ENCODE data around the gene DPYSL5.
"Not testable (repeated sequence)": the region's sequence is repeated elsewhere in the genome, so short reads cannot be mapped to it uniquely, and the experiment has no call there.

Gene DPYSL5

DNA sequence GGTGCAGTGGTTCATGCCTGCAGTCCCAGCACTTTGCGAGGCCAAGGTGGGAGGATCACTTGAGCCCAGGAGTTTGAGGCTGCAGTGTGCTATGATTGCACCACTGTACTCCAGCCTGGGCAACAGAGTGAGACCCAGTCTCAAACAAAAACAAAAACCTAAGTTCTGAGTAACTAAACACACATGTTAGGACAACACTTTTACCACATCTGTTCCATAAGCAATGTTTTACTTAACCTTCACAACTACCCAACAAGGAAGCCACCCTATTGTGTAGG lies 75.2 kb downstream of the DPYSL5 start:
- H3K27ac ChIP-seq (ENCODE audit: low read depth, low read length); H3K9ac ChIP-seq (ENCODE audit: low read length); H3K4me2 ChIP-seq (ENCODE audit: low read length); H2BK120ac ChIP-seq (ENCODE audit: low read depth, low read length); H3K36me3 ChIP-seq (ENCODE audit: control insufficient read depth, insufficient read depth, low read length); DNase-seq; H3K4ac ChIP-seq (ENCODE audit: low read depth, low read length); H3K4me3 ChIP-seq (ENCODE audit: low read length); H3K79me1 ChIP-seq (ENCODE audit: low read length); H3K79me2 ChIP-seq (ENCODE audit: control insufficient read depth, insufficient read depth, low read length); H2BK5ac ChIP-seq (ENCODE audit: low read length); H4K5ac ChIP-seq (ENCODE audit: low read length); H4K8ac ChIP-seq (ENCODE audit: low read depth, low read length); H2AK5ac ChIP-seq (ENCODE audit: low read length); H3K27me3 ChIP-seq (ENCODE audit: insufficient read depth, low read length, poor library complexity); H3K18ac ChIP-seq (ENCODE audit: low read length); H2BK15ac ChIP-seq (replicated peaks; ENCODE audit: low read depth); H3K4me1 ChIP-seq (ENCODE audit: control insufficient read depth, low read depth, low read length); H3K56ac ChIP-seq (ENCODE audit: low read length); H3K23ac ChIP-seq (ENCODE audit: low read length): not testable (repeated sequence)
- no CpG with 5 or more reads among the region's 1 CpG for WGBS (ENCODE audit: extremely low coverage, insufficient coverage, low lambda C conversion rate)

GRCh38 chr2:26924731-26925099 lies 76.8 kb downstream of the DPYSL5 start:
- Histone ChIP-seq H4K5ac (ENCODE audit: low read length) (no peak overlapping the region), H2AK5ac (ENCODE audit: low read length) (no peak overlapping the region), H3K27ac (ENCODE audit: low read depth, low read length) (no peak overlapping the region), H3K4me1 (ENCODE audit: control insufficient read depth, low read depth, low read length) (no peaks in the 10 kb centered on the region), H3K79me1 (ENCODE audit: low read length) (no peaks in the 10 kb centered on the region), H2BK15ac (replicated peaks; ENCODE audit: low read depth) (no peak overlapping the region), H3K9ac (ENCODE audit: low read length) (no peak overlapping the region), H3K79me2 (ENCODE audit: control insufficient read depth, insufficient read depth, low read length) (no peaks in the 10 kb centered on the region), H3K27me3 (ENCODE audit: insufficient read depth, low read length, poor library complexity) (no peaks in the 10 kb centered on the region), H3K4me2 (ENCODE audit: low read length) (no peak overlapping the region), H3K4me3 (ENCODE audit: low read length) (no peak overlapping the region), H2BK120ac (ENCODE audit: low read depth, low read length) (no peak overlapping the region), H3K56ac (ENCODE audit: low read length) (peak overlapping the region; percentile 3), H3K23ac (ENCODE audit: low read length) (no peak overlapping the region), H3K4ac (ENCODE audit: low read depth, low read length) (no peak overlapping the region), H4K8ac (ENCODE audit: low read depth, low read length) (no peak overlapping the region), H2BK5ac (ENCODE audit: low read length) (no peak overlapping the region), H3K36me3 (ENCODE audit: control insufficient read depth, insufficient read depth, low read length) (no peaks in the 10 kb centered on the region), H3K18ac (ENCODE audit: low read length) (no peak overlapping the region)
- WGBS (ENCODE audit: extremely low coverage, insufficient coverage, low lambda C conversion rate): no CpG with 5 or more reads among the region's 14 CpGs
- no peak for DNase-seq

- no peak overlapping the region for H3K23ac ChIP-seq (ENCODE audit: low read length)
- no peaks in the 10 kb centered on the region for H3K36me3 ChIP-seq (ENCODE audit: control insufficient read depth, insufficient read depth, low read length)
- H3K27me3 ChIP-seq (ENCODE audit: insufficient read depth, low read length, poor library complexity): no peaks in the 10 kb centered on the region
- no peaks in the 10 kb centered on the region for H3K4me1 ChIP-seq (ENCODE audit: control insufficient read depth, low read depth, low read length)
- no peak overlapping the region for H2BK5ac ChIP-seq (ENCODE audit: low read length)
- no peak overlapping the region for H2BK15ac ChIP-seq (replicated peaks; ENCODE audit: low read depth)
- H3K4me3 ChIP-seq (ENCODE audit: low read length): no peak overlapping the region
- no CpG with 5 or more reads among the region's 9 CpGs for WGBS (ENCODE audit: extremely low coverage, insufficient coverage, low lambda C conversion rate)
- H4K8ac ChIP-seq (ENCODE audit: low read depth, low read length): no peak overlapping the region
- H3K56ac ChIP-seq (ENCODE audit: low read length): no peak overlapping the region
- H2BK120ac ChIP-seq (ENCODE audit: low read depth, low read length): no peak overlapping the region
- H3K4me2 ChIP-seq (ENCODE audit: low read length): no peak overlapping the region
- H3K79me1 ChIP-seq (ENCODE audit: low read length): no peaks in the 10 kb centered on the region
- peak; percentile 55 for DNase-seq
- no peak overlapping the region for H2AK5ac ChIP-seq (ENCODE audit: low read length)
- no peak overlapping the region for H3K9ac ChIP-seq (ENCODE audit: low read length)
- H3K4ac ChIP-seq (ENCODE audit: low read depth, low read length): no peak overlapping the region
- H3K18ac ChIP-seq (ENCODE audit: low read length): no peak overlapping the region
- no peak overlapping the region for H3K27ac ChIP-seq (ENCODE audit: low read depth, low read length)
- H4K5ac ChIP-seq (ENCODE audit: low read length): no peak overlapping the region
- H3K79me2 ChIP-seq (ENCODE audit: control insufficient read depth, insufficient read depth, low read length): no peaks in the 10 kb centered on the region
Measured at GRCh38 chr2:26925100-26925791, 77.3 kb downstream of the DPYSL5 start.

GRCh38 chr2:26927221-26927620 lies 79.3 kb downstream of the DPYSL5 start:
- Histone ChIP-seq H3K79me2 (ENCODE audit: control insufficient read depth, insufficient read depth, low read length) (no peaks in the 10 kb centered on the region), H4K5ac (ENCODE audit: low read length) (no peak overlapping the region), H4K8ac (ENCODE audit: low read depth, low read length) (no peak overlapping the region), H3K18ac (ENCODE audit: low read length) (no peak overlapping the region), H3K4ac (ENCODE audit: low read depth, low read length) (no peak overlapping the region), H3K4me1 (ENCODE audit: control insufficient read depth, low read depth, low read length) (no peaks in the 10 kb centered on the region), H2BK5ac (ENCODE audit: low read length) (no peak overlapping the region), H3K4me3 (ENCODE audit: low read length) (no peak overlapping the region), H3K23ac (ENCODE audit: low read length) (no peak overlapping the region), H3K36me3 (ENCODE audit: control insufficient read depth, insufficient read depth, low read length) (no peaks in the 10 kb centered on the region), H3K79me1 (ENCODE audit: low read length) (no peaks in the 10 kb centered on the region), H3K56ac (ENCODE audit: low read length) (no peak overlapping the region), H2AK5ac (ENCODE audit: low read length) (no peak overlapping the region), H2BK15ac (replicated peaks; ENCODE audit: low read depth) (no peak overlapping the region), H3K4me2 (ENCODE audit: low read length) (no peak overlapping the region), H3K27ac (ENCODE audit: low read depth, low read length) (no peak overlapping the region), H3K9ac (ENCODE audit: low read length) (no peak overlapping the region), H3K27me3 (ENCODE audit: insufficient read depth, low read length, poor library complexity) (no peaks in the 10 kb centered on the region), H2BK120ac (ENCODE audit: low read depth, low read length) (no peak overlapping the region)
- WGBS (ENCODE audit: extremely low coverage, insufficient coverage, low lambda C conversion rate): no CpG with 5 or more reads among the region's 9 CpGs
- no peak for DNase-seq

GRCh38 chr2:26932974-26933373 lies 85.0 kb downstream of the DPYSL5 start:
- WGBS (ENCODE audit: extremely low coverage, insufficient coverage, low lambda C conversion rate): no CpG with 5 or more reads among the region's 11 CpGs
- Histone ChIP-seq H3K79me1 (ENCODE audit: low read length) (no peaks in the 10 kb centered on the region), H4K8ac (ENCODE audit: low read depth, low read length) (no peak overlapping the region), H2BK15ac (replicated peaks; ENCODE audit: low read depth) (no peak overlapping the region), H3K4me2 (ENCODE audit: low read length) (no peak overlapping the region), H3K79me2 (ENCODE audit: control insufficient read depth, insufficient read depth, low read length) (no peaks in the 10 kb centered on the region), H2AK5ac (ENCODE audit: low read length) (no peak overlapping the region), H3K27ac (ENCODE audit: low read depth, low read length) (no peak overlapping the region), H3K4me1 (ENCODE audit: control insufficient read depth, low read depth, low read length) (no peaks in the 10 kb centered on the region), H4K5ac (ENCODE audit: low read length) (no peak overlapping the region), H3K9ac (ENCODE audit: low read length) (no peak overlapping the region), H3K27me3 (ENCODE audit: insufficient read depth, low read length, poor library complexity) (no peaks in the 10 kb centered on the region), H3K4me3 (ENCODE audit: low read length) (no peak overlapping the region), H2BK5ac (ENCODE audit: low read length) (no peak overlapping the region), H3K18ac (ENCODE audit: low read length) (no peak overlapping the region), H3K56ac (ENCODE audit: low read length) (no peak overlapping the region), H3K36me3 (ENCODE audit: control insufficient read depth, insufficient read depth, low read length) (no peaks in the 10 kb centered on the region), H3K23ac (ENCODE audit: low read length) (no peak overlapping the region), H3K4ac (ENCODE audit: low read depth, low read length) (no peak overlapping the region), H2BK120ac (ENCODE audit: low read depth, low read length) (no peak overlapping the region)
- DNase-seq: no peak

Data from mesendoderm (in vitro differentiated cells).